GM18507 (cell line): ENCODE data around the gene MORC3.
"Not testable (repeated sequence)": the region's sequence is repeated elsewhere in the genome, so short reads cannot be mapped to it uniquely, and the experiment has no call there.

Experiments
- DNase-seq: peaks from one replicate; pipeline ENCODE4 v3.0.0; 2011; ENCODE audit warnings: low read depth; ENCODE audit not compliant: insufficient read length; ENCODE audit errors: extremely low spot score
- FAIRE-seq: peaks from 2 replicates; lab custom pipeline; 2011; peaks lifted over from hg19 to GRCh38; lab: Jason Lieb, UNC

The MORC3 gene, protein sequence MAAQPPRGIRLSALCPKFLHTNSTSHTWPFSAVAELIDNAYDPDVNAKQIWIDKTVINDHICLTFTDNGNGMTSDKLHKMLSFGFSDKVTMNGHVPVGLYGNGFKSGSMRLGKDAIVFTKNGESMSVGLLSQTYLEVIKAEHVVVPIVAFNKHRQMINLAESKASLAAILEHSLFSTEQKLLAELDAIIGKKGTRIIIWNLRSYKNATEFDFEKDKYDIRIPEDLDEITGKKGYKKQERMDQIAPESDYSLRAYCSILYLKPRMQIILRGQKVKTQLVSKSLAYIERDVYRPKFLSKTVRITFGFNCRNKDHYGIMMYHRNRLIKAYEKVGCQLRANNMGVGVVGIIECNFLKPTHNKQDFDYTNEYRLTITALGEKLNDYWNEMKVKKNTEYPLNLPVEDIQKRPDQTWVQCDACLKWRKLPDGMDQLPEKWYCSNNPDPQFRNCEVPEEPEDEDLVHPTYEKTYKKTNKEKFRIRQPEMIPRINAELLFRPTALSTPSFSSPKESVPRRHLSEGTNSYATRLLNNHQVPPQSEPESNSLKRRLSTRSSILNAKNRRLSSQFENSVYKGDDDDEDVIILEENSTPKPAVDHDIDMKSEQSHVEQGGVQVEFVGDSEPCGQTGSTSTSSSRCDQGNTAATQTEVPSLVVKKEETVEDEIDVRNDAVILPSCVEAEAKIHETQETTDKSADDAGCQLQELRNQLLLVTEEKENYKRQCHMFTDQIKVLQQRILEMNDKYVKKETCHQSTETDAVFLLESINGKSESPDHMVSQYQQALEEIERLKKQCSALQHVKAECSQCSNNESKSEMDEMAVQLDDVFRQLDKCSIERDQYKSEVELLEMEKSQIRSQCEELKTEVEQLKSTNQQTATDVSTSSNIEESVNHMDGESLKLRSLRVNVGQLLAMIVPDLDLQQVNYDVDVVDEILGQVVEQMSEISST

DNA sequence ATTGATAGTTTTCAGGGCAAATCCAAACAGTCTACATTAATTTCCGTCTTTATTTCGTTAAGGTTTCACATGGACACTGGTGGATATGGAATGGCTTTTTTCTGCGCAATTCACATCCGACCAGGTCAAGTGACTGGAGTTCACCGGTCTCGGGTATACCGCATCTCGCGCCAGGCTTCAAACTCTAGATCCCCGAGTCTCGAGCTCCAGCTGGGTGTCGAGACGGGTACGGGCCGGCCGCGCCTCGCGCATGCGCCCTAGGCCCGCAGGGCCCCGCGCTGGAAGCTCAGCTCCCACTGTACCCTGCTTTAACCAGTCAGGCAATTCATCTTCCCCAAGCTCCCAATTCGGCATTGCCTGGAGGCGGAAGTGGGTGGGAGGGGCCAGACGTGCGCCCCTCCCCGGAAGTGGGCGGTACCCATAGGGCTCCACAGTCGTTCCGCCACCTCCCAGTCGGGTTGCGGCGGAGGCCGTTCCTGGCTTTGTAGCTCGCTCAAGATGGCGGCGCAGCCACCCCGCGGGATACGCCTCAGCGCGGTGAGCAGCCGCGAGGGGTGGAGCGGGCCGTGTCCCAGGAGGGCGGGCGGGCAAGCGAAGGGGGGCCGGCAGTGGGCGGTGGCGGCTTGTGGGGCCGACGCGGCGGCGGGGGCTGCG is at the start of gene MORC3:
MORC3 (plus strand) TSS at position 431 of the 654 bp plus-strand sequence; CDS start at position 499, 68 bp downstream.
- FAIRE-seq (peak; percentile 96), DNase-seq (peak; percentile 90)

DNA sequence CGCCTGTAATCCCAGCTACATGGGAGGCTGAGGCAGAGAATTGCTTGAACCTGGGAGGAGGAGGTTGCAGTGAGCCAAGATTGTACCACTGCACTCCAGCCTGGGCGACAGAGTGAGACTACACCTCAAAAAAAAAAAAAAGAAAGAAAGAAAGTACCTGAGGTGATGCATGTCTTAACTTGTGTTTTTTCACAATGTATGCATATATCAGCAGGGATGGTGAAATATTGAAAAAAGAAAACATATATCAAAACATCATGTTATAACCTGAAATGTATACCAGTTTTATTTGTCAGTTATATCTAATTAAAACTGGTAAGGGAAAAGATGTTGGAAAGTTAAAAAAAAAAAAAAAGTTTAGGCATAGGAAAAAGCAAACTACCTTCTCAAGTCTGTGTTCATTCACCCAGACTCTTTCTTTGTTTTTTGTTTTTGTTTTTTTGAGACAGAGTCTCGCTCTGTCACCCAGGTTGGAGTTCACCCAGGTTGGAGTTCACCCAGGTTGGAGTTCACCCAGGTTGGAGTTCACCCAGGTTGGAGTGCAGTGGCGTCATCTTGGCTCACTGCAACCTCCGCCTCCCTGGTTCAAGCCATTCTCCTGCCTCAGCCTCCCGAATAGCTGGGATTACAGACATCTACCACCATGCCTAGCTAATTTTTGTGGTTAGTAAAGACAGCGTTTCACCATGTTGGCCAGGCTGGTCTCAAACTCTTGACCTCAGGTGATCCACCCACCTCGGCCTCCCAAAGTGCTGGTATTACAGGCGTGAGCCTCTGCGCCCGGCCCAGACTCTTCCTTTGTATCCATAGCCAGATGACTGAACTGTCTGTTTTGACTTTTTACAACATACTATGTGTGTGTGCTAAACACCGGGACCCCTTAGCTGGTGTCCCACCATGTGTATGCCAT is 49.0 kb upstream of the MORC3 start:
- not testable (repeated sequence) for FAIRE-seq, DNase-seq

- DNase-seq (no peak), FAIRE-seq (no peak)
Observed at GRCh38 chr21:36274128-36274527, 45.9 kb upstream of the MORC3 start.

GRCh38 chr21:36282568-36283230 is 37.3 kb upstream of the MORC3 start:
- DNase-seq (no peak), FAIRE-seq (no peak)

GRCh38 chr21:36283231-36283622 is 36.8 kb upstream of the MORC3 start:
- DNase-seq, FAIRE-seq: not testable (repeated sequence)

GRCh38 chr21:36288651-36289243 is 31.2 kb upstream of the MORC3 start:
- DNase-seq (no peak), FAIRE-seq (no peak)

- FAIRE-seq, result no peak
- DNase-seq, result no peak
Observed at GRCh38 chr21:36291509-36291908, 28.5 kb upstream of the MORC3 start.

DNA sequence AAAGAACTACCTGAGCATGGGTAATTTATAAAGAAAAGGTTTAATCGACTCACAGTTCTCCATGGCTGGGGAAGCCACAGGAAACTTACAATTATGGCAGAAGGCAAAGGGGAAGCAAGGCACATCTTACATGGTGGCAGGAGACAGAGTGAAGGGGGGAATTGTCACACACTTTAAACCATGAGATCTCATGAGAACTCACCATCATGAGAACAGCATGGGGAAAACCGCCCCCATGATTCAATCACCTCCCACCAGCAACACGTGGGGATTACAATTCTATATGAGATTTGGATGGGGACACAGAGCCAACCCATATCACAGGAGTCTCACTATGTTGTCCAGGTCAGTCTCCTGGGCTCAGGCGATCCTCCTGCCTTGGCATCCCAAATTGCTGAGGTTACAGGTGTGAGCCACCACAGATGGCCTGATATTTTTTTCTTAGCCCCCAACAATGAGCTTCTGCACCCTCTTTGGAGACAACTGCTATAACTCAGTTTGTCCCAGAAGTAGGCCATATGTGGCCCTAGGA is 22.5 kb upstream of the MORC3 start:
- FAIRE-seq (no peak), DNase-seq (no peak)

DNA sequence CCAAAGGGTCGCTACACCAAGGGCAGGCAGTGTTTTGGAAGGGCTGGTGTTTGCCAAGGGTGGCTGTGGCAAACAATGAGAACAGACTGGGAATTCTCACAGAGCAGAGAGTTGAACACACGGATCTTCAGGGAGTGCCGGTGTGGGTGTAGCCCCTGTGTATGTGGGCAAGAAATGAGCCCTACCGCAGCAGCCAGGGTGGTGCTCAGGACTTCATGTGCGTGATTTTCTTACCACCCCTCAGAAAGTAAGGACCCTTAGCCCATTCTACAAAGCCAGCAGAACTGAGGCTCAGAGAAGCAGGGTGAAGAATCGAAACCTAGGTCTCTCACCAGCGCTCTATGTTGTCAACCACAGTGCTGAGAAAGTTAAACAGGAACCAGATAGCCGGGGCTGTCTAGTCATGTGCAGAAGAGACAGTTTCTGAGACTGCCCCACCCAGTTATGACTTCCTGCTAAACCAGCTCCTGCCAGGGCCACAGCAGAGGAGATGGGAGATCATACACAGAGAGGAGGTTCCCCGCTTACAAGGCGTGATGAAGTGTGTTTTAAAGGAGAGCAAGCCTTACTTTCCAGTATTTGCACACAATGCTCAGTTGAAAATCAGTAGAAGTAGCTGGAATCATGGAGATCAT is 21.9 kb upstream of the MORC3 start:
- DNase-seq (peak; percentile 81), FAIRE-seq (peak; percentile 99)

DNA sequence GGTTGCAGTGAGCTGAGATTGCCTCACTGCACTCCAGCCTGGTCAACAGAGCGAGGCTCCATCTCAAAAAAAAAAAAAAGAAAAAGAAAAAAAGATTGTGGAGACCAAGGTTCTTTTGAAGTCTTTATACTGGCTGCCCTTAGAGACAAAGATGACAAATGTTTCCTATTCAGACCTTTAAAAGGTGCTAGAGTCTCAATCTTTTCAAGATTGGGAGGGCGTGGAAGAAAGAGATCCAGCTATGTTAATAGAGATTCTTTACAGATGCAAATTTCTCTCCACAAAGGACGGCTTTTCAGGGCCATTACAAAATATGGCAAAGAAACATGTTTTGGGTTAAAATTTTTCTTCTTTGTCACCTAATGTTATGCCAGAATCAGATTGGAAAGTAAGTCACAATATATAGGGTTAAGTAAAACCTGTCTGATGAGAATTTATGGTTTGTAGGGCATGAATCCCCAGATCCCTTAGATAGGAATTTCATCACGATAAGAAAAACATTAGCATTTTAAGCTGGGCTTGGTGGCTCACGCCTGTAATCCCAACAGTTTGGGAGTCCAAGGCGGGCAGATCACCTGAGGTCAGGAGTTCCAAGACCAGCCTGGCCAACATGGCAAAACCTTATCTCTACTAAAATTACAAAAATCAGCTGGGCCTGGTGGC is 13.0 kb upstream of the MORC3 start:
- no peak for FAIRE-seq
- DNase-seq, result no peak

GRCh38 chr21:36310016-36310415 is 10.0 kb upstream of the MORC3 start:
- FAIRE-seq (peak; percentile 36), DNase-seq (no peak)

DNA sequence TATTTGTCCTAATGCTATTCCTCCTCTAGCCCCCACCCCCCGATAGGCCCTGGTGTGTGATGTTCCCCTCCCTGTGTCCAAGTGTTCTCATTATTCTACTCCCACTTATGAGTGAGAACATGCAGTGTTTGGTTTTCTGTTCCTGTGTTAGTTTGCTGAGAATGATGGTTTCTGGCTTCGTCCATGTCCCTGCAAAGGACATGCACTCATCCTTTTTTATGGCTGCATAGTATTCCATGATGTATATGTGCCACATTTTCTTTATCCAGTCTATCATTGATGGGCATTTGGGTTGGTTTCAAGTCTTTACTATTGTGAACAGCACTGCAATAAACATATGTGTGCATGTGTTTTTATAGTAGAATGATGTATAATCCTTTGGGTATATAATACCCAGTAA is 6.6 kb upstream of the MORC3 start:
- not testable (repeated sequence) for FAIRE-seq, DNase-seq

- not testable (repeated sequence) for DNase-seq, FAIRE-seq
Observed at GRCh38 chr21:36316045-36316444, 4.0 kb upstream of the MORC3 start.

- no peak for DNase-seq
- FAIRE-seq, result no peak
Observed at GRCh38 chr21:36316872-36317484, 3.0 kb upstream of the MORC3 start.

DNA sequence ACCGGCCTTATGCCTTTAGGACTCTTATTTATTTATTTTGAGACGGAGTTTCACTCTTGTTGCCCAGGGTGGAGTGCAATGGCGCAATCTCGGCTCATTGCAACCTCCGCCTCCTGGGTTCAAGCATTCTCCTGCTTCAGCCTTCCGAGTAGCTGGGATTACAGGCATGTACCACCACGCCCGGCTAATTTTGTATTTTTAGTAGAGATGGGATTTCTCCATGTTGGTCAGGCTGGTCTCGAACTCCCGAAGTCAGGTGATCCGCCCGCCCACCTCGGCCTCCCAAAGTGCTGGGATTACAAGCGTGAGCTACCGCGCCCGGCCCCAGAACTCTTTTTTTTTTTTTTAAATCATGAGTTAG is 611 bp upstream of the MORC3 start:
- not testable (repeated sequence) for FAIRE-seq, DNase-seq
